Stimulated activated CD4-positive, alpha-beta T cell treated with anti-CD3 and anti-CD28 coated beads, Interleukin-12 subunit alpha, Interleukin-12 subunit beta, amount 100 ng/mL, for 48 hours (primary cell): Measurements from ENCODE around the gene LIM2.
"Not testable (repeated sequence)": the region's sequence is repeated elsewhere in the genome, so short reads cannot be mapped to it uniquely, and the experiment has no call there.

Experiments
- DNase-seq, 3 donors: peaks; one replicate each; pipeline ENCODE4 v3.0.0-alpha.2; 2020; ENCODE audit warnings: low read depth in 2 of 3, low spot score in 1 of 3

Gene LIM2

DNA sequence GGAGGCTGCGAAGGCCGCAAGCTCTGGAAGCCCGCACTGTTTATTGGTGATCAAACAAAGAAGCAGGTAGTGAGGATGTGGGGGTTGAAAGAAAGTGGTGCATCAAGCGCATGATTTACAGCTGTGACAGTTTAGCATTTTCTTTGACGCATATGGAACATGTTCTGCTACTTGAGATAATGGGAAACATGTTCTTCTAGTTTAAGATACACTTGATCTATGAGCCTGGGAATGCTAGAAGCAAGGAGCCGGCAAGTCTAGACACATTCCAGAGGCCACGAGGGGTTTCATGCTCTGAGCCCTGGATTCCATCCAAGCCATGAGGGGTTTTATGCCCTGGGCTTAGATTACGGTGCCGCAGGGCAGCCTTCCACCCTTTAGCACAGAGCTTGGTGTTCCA lies 9.7 kb upstream of the LIM2 start:
- DNase-seq = not testable (repeated sequence)

DNA sequence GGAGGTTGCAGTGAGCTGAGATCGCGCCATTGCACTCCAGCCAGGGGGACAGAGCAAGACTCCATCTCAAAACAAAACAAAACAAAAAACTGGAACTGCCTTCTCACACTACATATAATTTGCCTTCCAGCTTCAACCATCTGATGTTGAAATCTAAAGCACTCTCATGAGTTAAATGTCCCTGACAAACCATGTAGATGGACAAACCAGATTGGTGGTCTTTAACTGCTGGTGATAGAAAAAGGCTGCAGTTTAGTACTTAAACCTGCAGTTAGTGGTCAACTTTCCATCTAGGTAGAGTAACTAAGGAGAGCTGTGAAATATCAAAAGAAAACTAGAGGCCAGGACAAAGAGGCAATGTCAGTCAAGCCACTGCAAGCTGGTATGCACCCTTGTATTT lies 8.4 kb upstream of the LIM2 start:
- no peak for DNase-seq

- DNase-seq = peak; percentile 91 to 98 (median 92)
These were observed 6.5 kb upstream of the LIM2 start for GRCh38 chr19:51394050-51394836.

DNA sequence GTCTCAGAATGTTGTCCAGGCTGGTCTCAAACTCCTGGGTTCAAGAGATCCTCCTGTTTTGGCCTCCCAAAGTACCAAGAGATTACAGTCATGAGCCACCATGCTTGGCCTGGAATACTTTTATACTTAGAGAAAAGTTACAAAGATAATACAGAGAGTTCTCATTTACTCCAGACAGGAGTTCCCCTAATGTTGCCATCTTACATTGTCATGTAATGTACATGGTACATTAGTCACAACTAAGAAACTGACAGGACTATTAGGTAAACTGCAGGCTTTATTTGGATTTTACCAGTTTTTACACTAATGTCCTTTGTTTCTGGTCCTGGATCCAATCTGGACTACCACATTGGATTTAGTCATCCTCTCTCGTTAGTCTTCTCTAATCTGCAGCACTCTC lies 4.9 kb upstream of the LIM2 start:
- DNase-seq = no peak

GRCh38 chr19:51391073-51391611 lies 3.4 kb upstream of the LIM2 start:
- DNase-seq = no peak

GRCh38 chr19:51389143-51389542 lies 1.4 kb upstream of the LIM2 start:
- no peak for DNase-seq

- DNase-seq = no peak
These were observed 773 bp downstream of the LIM2 start for GRCh38 chr19:51386882-51387520.

- DNase-seq = no peak
These were observed 5.8 kb downstream of the LIM2 start for GRCh38 chr19:51382004-51382403.

DNA sequence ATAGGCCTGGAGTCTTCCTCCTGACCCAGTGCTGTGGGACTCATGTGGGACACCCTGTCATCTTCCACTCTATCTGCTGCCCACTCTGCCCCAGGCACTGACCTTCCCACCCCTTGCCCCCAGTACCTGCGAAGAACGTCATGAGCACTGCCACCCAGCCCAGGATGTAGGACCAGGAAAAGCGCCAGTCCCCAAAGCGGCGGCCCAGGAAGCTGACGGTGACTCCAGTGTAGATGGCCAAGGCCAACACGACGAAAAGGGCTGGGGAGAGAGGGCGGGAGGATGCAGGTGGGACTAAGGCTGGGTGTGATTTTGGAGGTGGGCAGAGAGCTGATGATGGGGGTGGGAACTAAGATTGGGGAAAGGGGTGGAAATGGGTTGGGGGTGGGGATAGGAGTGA lies 7.4 kb downstream of the LIM2 start:
- no peak for DNase-seq

GRCh38 chr19:51377422-51377821 lies 10.4 kb downstream of the LIM2 start:
- no peak for DNase-seq

- DNase-seq = peak in 1 of 3 donors; percentile 50
These were observed 12.1 kb downstream of the LIM2 start for GRCh38 chr19:51375504-51376221.

- peak; percentile 73 to 84 (median 75) for DNase-seq
These were observed 14.9 kb downstream of the LIM2 start, which contains the start of gene NKG7 for GRCh38 chr19:51372649-51373504. Gene NKG7 (minus strand): TSS chr19:51372654. CDS start chr19:51372535, 119 bp downstream.

GRCh38 chr19:51372021-51372648 lies 15.6 kb downstream of the LIM2 start:
- DNase-seq = no peak

GRCh38 chr19:51371186-51371690 lies 16.5 kb downstream of the LIM2 start:
- DNase-seq = no peak

DNA sequence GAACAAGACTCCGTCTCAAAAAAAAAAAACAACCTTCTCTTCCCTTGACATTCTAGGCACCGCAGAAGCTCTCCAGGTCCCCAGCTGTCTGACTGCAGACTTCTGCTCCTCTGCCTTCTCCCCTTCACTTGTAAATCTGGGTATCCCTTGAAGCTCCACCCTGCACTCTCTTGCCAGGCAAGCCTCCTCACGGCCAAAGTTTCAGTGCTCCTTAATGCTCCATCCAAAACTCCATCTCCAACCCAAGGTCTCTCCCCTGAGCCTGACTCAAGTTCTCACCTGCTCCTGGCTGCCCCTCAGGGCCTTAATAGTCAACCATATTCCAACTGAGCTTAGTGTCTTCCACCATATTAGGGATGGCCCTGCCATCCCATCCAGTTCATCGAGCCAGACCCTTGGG lies 17.5 kb downstream of the LIM2 start:
- no peak for DNase-seq

GRCh38 chr19:51368366-51369282 lies 19.1 kb downstream of the LIM2 start, which contains the start of gene CLDND2:
Gene CLDND2 (minus strand): TSS chr19:51369003. CDS start chr19:51368577, 426 bp downstream.
- DNase-seq = no peak

- peak; percentile 99 to 100 (median 99) for DNase-seq
These were observed 20.0 kb downstream of the LIM2 start for GRCh38 chr19:51367565-51368365.

DNA sequence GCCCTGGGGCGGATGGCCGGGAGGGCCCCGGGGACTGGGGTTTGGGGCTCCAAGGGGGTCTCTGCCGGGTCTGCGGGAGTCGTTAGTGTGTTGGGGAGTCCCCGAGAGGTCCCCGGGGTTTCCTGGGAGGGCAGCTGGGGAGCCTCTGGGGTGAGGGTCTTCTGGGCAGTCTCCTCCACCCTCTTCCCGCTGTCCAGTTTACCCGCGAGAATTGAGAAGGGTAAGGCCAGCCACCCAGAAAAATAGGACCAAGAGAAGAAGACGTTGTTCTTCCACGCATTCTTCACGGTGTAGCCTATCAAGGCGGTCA lies 20.6 kb downstream of the LIM2 start:
- no peak for DNase-seq
